GM12878 (cell line): ENCODE measurements around the gene CTRL. TPM values are rescaled to one million over a fixed set of nuclear protein-coding genes. Genes with fewer than 3 reads are reported as not detected.

ENCODE experiments used
- ATAC-seq: fragments of 200-7000 bp; cut with Tn5 transposase; 3 replicates; pipeline ENCODE4 v1.9.1; 2020; ENCODE audit warnings: mild to moderate bottlenecking, moderate library complexity
- BruUV-seq: library from RNA; stranded (reverse); fragments of 400-500 nt; replicated peaks from 2 replicates; lab custom pipeline; 2021; lab: Mats Ljungman, UMichigan
- CTCF ChIA-PET: fragments of 300-600 bp; sonication (Branson Sonifier 250); formaldehyde crosslinking; extraction: SDS; loops from one replicate; lab custom pipeline; 2021; ENCODE audit warnings: inconsistent platforms; lab: Yijun Ruan, JAX
- POLR2A ChIA-PET: fragments of 350-600 bp; formaldehyde crosslinking; extraction: SDS; loops from one replicate; lab custom pipeline; 2021; ENCODE audit warnings: inconsistent platforms; lab: Charles Lee
- RAD21 ChIA-PET: fragments of 300-600 bp; sonication (Branson Sonifier 250); formaldehyde crosslinking; loops from one replicate; lab custom pipeline; 2023; ENCODE audit warnings: antibody characterized with exemption; ENCODE audit not compliant: unreplicated experiment; lab: Charles Lee
- SMC1A ChIA-PET: fragments of 300-600 bp; sonication (Branson Sonifier 250); formaldehyde crosslinking; loops from one replicate; lab custom pipeline; 2023; ENCODE audit not compliant: unreplicated experiment, uncharacterized antibody; lab: Charles Lee
- DNase-seq: peaks from one replicate; pipeline ENCODE4 v3.0.0-alpha.2; 2011; ENCODE audit warnings: low read depth, low spot score
- FAIRE-seq: peaks from 3 replicates; lab custom pipeline; 2011; peaks lifted over from hg19 to GRCh38; lab: Jason Lieb, UNC
- H2AFZ ChIP-seq: 2 replicates; pipeline ENCODE4 v1.6.0; 2011; ENCODE audit warnings: low read depth, low read length, control low read depth; ENCODE audit not compliant: control insufficient read depth
- H3K27ac ChIP-seq: 2 replicates; pipeline ENCODE4 v1.5.1; 2011; ENCODE audit warnings: control low read depth; ENCODE audit not compliant: control insufficient read depth, insufficient read depth
- H3K27me3 ChIP-seq, 2 experiments: replicated peaks in 1 of 2; 2 replicates each; pipeline versions ENCODE4 v1.6.0 to v1.6.1; 2011; ENCODE audit warnings: low read length in 1 of 2; ENCODE audit not compliant: control insufficient read depth in 2 of 2, insufficient read depth in 2 of 2
- H3K36me3 ChIP-seq, 2 experiments: 2 replicates each; pipeline ENCODE4 v1.5.1; 2011; ENCODE audit warnings: low read length in 1 of 2; ENCODE audit not compliant: control insufficient read depth in 2 of 2, insufficient read depth in 2 of 2
- H3K4me1 ChIP-seq: 2 replicates; pipeline ENCODE4 v1.6.1; 2011; ENCODE audit warnings: mild to moderate bottlenecking, low read length, moderate library complexity, mixed read lengths; ENCODE audit not compliant: control insufficient read depth, insufficient read depth
- H3K4me2 ChIP-seq: 2 replicates; pipeline ENCODE4 v1.6.0; 2011; ENCODE audit warnings: control low read depth; ENCODE audit not compliant: control insufficient read depth, insufficient read depth
- H3K4me3 ChIP-seq: fragments of 200-600 bp; sonication (generic); 2 replicates; pipeline ENCODE4 v1.5.1; 2016
- H3K79me2 ChIP-seq: 2 replicates; pipeline ENCODE4 v1.6.0; 2011; ENCODE audit warnings: low read length; ENCODE audit not compliant: control insufficient read depth, insufficient read depth
- H3K9ac ChIP-seq: 2 replicates; pipeline ENCODE4 v1.8.0; 2011; ENCODE audit warnings: low read length, control low read depth, mixed read lengths; ENCODE audit not compliant: control insufficient read depth, insufficient read depth
- H3K9me3 ChIP-seq: replicated peaks from 3 replicates; pipeline ENCODE4 v1.5.1; 2011; ENCODE audit warnings: mild to moderate bottlenecking, low read length; ENCODE audit not compliant: control insufficient read depth, insufficient read depth
- H4K20me1 ChIP-seq: 2 replicates; pipeline ENCODE4 v1.6.0; 2011; ENCODE audit not compliant: control insufficient read depth, insufficient read depth
- BMI1 ChIP-seq: fragments of 450-650 bp; IDR thresholded peaks from 2 replicates; pipeline ENCODE4 v1.6.1; 2016; ENCODE audit warnings: mild to moderate bottlenecking, moderate library complexity, borderline replicate concordance
- CBFB ChIP-seq: IDR thresholded peaks from 2 replicates; pipeline ENCODE4 v1.6.1; 2016; ENCODE audit warnings: antibody characterized with exemption, low read depth
- HDAC2 ChIP-seq: fragments of 200-600 bp; sonication (generic); IDR thresholded peaks from 2 replicates; pipeline ENCODE4 v1.6.1; 2017
- MAX ChIP-seq: IDR thresholded peaks from 2 replicates; pipeline ENCODE4 v1.6.1; 2012; ENCODE audit warnings: low read depth, low read length, improper control_type of control experiment
- PAX8 ChIP-seq: fragments of 450-650 bp; IDR thresholded peaks from 2 replicates; pipeline ENCODE4 v1.6.1; 2017; ENCODE audit warnings: mild to moderate bottlenecking, moderate library complexity
- POLR2AphosphoS5 ChIP-seq: IDR thresholded peaks from 2 replicates; pipeline ENCODE4 v1.6.1; 2011; ENCODE audit warnings: mild to moderate bottlenecking, low read length, inconsistent platforms
- RAD51 ChIP-seq: fragments of 450-650 bp; IDR thresholded peaks from 2 replicates; pipeline ENCODE4 v1.6.1; 2016; ENCODE audit warnings: moderate library complexity, mild to moderate bottlenecking, inconsistent platforms
- RELB ChIP-seq: fragments of 450-650 bp; IDR thresholded peaks from 2 replicates; pipeline ENCODE4 v1.6.1; 2017; ENCODE audit warnings: low read depth, mild to moderate bottlenecking, moderate library complexity
- RFX5 ChIP-seq: IDR thresholded peaks from 2 replicates; pipeline ENCODE4 v1.6.1; 2011; ENCODE audit warnings: low read depth, low read length, improper control_type of control experiment
- SMAD1 ChIP-seq: fragments of 450-650 bp; IDR thresholded peaks from 2 replicates; pipeline ENCODE4 v1.6.1; 2018; ENCODE audit warnings: mild to moderate bottlenecking, low read depth; ENCODE audit not compliant: partially characterized antibody
- SMC3 ChIP-seq: IDR thresholded peaks from 2 replicates; pipeline ENCODE4 v1.6.1; 2011; ENCODE audit warnings: low read length, improper control_type of control experiment, borderline replicate concordance
- YBX1 ChIP-seq: fragments of 450-650 bp; IDR thresholded peaks from 2 replicates; pipeline ENCODE4 v1.6.1; 2016; ENCODE audit warnings: antibody characterized with exemption
- ZSCAN29 ChIP-seq: fragments of 450-650 bp; IDR thresholded peaks from 2 replicates; pipeline ENCODE4 v1.6.1; 2017; ENCODE audit warnings: mild to moderate bottlenecking, moderate library complexity
- WGBS: methylation state at CpG from one replicate; pipeline ENCODE4 v1.1.6; 2016; ENCODE audit warnings: low lambda C conversion rate; ENCODE audit not compliant: insufficient replicate concordance, insufficient coverage; ENCODE audit errors: missing lambda C conversion rate; 5-methylcytosine and 5-hydroxymethylcytosine counted together
- in situ Hi-C: fragments of 300-500 bp; cut with MboI; formaldehyde crosslinking; loops from 9 replicates; pipeline ENCODE4 v1.14.3; 2018; ENCODE audit warnings: mixed read lengths
- intact Hi-C: fragments of 100-400 bp; cut with micrococcal nuclease; formaldehyde crosslinking; loops from one replicate; pipeline ENCODE4 v1.14.2; 2022; ENCODE audit not compliant: unreplicated experiment
- polyA plus RNA-seq, 11 experiments: library from polyadenylated mRNA; depleted of rRNA in 4 of 11; unstranded in 6 of 11; stranded (reverse) in 5 of 11; fragments of >200 nt; fragmentation: Nextera tagmentation in 4 of 11; fragmentation: Illumina TruSeq in 1 of 11; extraction: Ambion mirVana in 4 of 11; extraction: Trizol in 1 of 11; gene quantifications; 1 replicate in 1 of 11; 2 replicates in 10 of 11; pipeline versions ENCODE4 v1.2.1 to v1.2.3, GENCODE V29; 2011 to 2016; ENCODE audit warnings: inconsistent platforms in 2 of 11, missing spikeins in 2 of 11, low read depth in 1 of 11
- total RNA-seq, 4 experiments: library from RNA; depleted of rRNA in 3 of 4; stranded (reverse); fragments of >200 nt in 3 of 4; fragmentation: Illumina TruSeq in 1 of 4; extraction: Trizol in 1 of 4; gene quantifications; 2 replicates each; pipeline versions ENCODE4 v1.2.1 to v1.2.3, GENCODE V29; 2013 to 2021

The CTRL gene
- total and polyA plus RNA-seq, 10 of the 15 experiments (the other 5 are each of a cell fraction or from before 2014, with no cell fraction given) = 1.1 to 4.9 (median 2.6) TPM

GRCh38 chr16:67957622-67958021 lies 26.0 kb upstream of the CTRL start:
- Histone ChIP-seq H3K36me3 (peaks cover 5 to 6% of the 10 kb centered on the region in 2 experiments; a peak in 3 of 4 replicates), H3K79me2 (no peaks in the 10 kb centered on the region), H2AFZ (no peak overlapping the region), H3K4me3 (no peak overlapping the region), H4K20me1 (no peaks in the 10 kb centered on the region), H3K27ac (no peak overlapping the region), H3K4me2 (no peak overlapping the region), H3K9me3 (no peaks in the 10 kb centered on the region), H3K27me3 (no peaks in the 10 kb centered on the region), H3K9ac (no peak overlapping the region), H3K4me1 (no peaks in the 10 kb centered on the region)
- no peak for TF ChIP-seq YBX1
- TF ChIP-seq PAX8 = no peak
- no peak for TF ChIP-seq SMC3
- TF ChIP-seq HDAC2 = no peak
- TF ChIP-seq CBFB = no peak
- no peak for TF ChIP-seq ZSCAN29
- ATAC-seq (no peak), FAIRE-seq (no peak), DNase-seq (no peak)
- intact Hi-C loops (no loop called here), in situ Hi-C loops (no loop called here)
- ChIA-PET RAD21 (no interaction called here), POLR2A (no interaction called here), CTCF (interaction anchor here (1.1 kb wide), 1 partner anchor 36 kb away, joined by 3 read pairs; no protein-coding TSS in a partner anchor), SMC1A (no interaction called here)
- WGBS = 97% methylated on average over 8 of the region's 9 CpGs
- BruUV-seq = no TSS peak

- POLR2A ChIA-PET = interaction anchor here (1.0 kb wide), 1 partner anchor 11 kb away, joined by 3 read pairs; no protein-coding TSS in a partner anchor
- no peaks in the 10 kb centered on the region for H3K79me2 ChIP-seq
- 99% methylated on average over 10 of the region's 10 CpGs for WGBS
- H3K9ac ChIP-seq = no peak overlapping the region
- FAIRE-seq (no peak), DNase-seq (no peak), ATAC-seq (no peak)
- H3K4me3 ChIP-seq = no peak overlapping the region
- H3K27ac ChIP-seq = no peak overlapping the region
- intact Hi-C loops = no loop called here
- no peaks in the 10 kb centered on the region for H3K27me3 ChIP-seq
- H2AFZ ChIP-seq = no peak overlapping the region
- no peak overlapping the region for H3K4me2 ChIP-seq
- H4K20me1 ChIP-seq = no peaks in the 10 kb centered on the region
- CTCF ChIA-PET = interaction anchor here (0.9 kb wide), 1 partner anchor 138 kb away, joined by 5 read pairs; no protein-coding TSS in a partner anchor
- RAD21 ChIA-PET = no interaction called here
- no TSS peak for BruUV-seq
- SMC1A ChIA-PET = interaction anchor here (0.6 to 0.9 kb wide), 2 partner anchors 11 to 387 kb away, joined by 3 to 5 read pairs; no protein-coding TSS in a partner anchor
- in situ Hi-C loops = no loop called here
- peaks cover 0 to 3% of the 10 kb centered on the region in 2 experiments; a peak in 3 of 4 replicates for H3K36me3 ChIP-seq
- no peaks in the 10 kb centered on the region for H3K9me3 ChIP-seq
- H3K4me1 ChIP-seq = peaks cover 3% of the 10 kb centered on the region; the same call in 1 of the 2 replicates
- TF ChIP-seq RFX5 (no peak), RELB (no peak), POLR2AphosphoS5 (no peak), MAX (no peak), BMI1 (no peak), RAD51 (no peak), SMAD1 (no peak)
Observed at GRCh38 chr16:67954421-67955196, 22.9 kb upstream of the CTRL start.
